Thyroid gland (tissue), 4 donors: ENCODE measurements around the gene PREPL.

Experiments used
- CTCF ChIP-seq, 6 experiments: fragments of 200-600 bp in 3 of 6; fragments of 450-650 bp in 3 of 6; sonication (generic) in 3 of 6; IDR thresholded peaks; one replicate each; pipeline ENCODE4 v1.5.1; 2016 to 2019; ENCODE audit warnings: antibody characterized with exemption in 6 of 6, mild to moderate bottlenecking in 2 of 6, inconsistent platforms in 1 of 6, moderate library complexity in 1 of 6
- POLR2A ChIP-seq, 2 donors: fragments of 450-650 bp; IDR thresholded peaks; one replicate each; pipeline ENCODE4 v1.6.1; 2017; ENCODE audit warnings: antibody characterized with exemption in 2 of 2, mild to moderate bottlenecking in 2 of 2, moderate library complexity in 1 of 2

- TF ChIP-seq CTCF (IDR thresholded peaks at IDR 0.05) (no peak), POLR2A (IDR thresholded peaks at IDR 0.05) (no peak)
Observed at GRCh38 chr2:44333994-44334393, 27.3 kb downstream of the PREPL start.
